ENCODE measurements around the gene SIN3B.

Gene SIN3B

GRCh38 chr19:16861834-16862233 lies 32.6 kb downstream of the SIN3B start:
- Mint-ChIP-seq H3K4me3 (no peak overlapping the region), H3K27ac (peak overlapping the region; percentile 38), H3K4me1 (peaks cover 8% of the 10 kb centered on the region), H3K27me3 (ENCODE audit: low read depth, poor library complexity) (no peaks in the 10 kb centered on the region), H3K9me3 (no peaks in the 10 kb centered on the region), H3K36me3 (ENCODE audit: low read depth) (peaks cover 51% of the 10 kb centered on the region)
- TF ChIP-seq CTCF (IDR thresholded peaks at IDR 0.05), result no peak
- DNase-seq, result no peak

DNA sequence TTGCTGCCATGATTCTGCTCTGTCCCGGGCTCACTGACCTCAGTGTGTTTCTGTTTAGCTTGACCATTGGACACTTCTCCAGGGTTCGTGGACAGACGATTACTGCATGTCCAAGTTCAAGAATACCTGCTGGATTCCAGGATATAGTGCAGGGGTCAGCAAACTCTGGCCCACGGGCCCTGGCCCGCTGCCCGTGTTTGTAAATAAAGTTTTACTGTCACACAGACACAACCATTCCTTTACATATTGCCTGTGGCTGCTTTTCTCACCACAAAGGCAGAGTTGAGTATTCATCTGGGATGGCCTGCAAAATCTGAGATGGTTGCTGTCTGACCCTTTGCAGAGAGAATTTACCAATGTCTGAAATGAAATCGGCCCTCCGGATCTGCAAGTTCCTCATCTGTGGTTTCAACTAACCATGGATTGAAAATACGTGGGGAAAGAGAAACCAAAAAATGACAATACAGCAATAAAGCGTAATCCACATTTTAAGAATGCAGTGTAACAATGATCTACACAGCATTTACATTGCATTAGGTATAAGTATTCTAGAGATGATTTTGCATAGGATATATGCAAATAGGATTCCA lies 33.7 kb downstream of the SIN3B start:
- H3K9me3 Mint-ChIP-seq, result no peaks in the 10 kb centered on the region
- TF ChIP-seq CTCF (IDR thresholded peaks at IDR 0.05), result no peak
- H3K27ac Mint-ChIP-seq, result no peak overlapping the region
- DNase-seq, result no peak
- no peaks in the 10 kb centered on the region for H3K27me3 Mint-ChIP-seq (ENCODE audit: low read depth, poor library complexity)
- peaks cover 51% of the 10 kb centered on the region for H3K36me3 Mint-ChIP-seq (ENCODE audit: low read depth)
- H3K4me1 Mint-ChIP-seq, result peaks cover 8% of the 10 kb centered on the region
- no peak overlapping the region for H3K4me3 Mint-ChIP-seq

DNA sequence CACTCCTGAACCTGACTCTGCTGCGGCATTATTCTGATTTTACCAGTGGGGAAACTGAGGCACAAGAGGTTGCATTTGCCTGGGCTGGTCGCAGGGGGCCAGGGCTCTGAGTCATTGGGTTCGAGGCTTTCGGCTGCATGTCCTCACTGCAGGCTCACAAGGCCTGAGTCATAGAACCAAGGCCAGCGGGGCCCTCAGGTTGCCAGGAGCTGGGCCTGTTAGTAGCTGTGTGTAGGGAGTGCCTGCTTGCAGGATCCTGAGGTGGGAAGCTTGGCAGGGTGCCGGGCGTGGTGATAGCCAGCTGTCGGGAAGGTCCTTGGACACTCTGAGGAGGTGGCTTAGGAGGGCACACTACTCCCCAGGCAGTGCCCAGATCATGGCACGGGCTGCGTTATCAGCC lies 38.0 kb downstream of the SIN3B start:
- no peaks in the 10 kb centered on the region for H3K4me1 Mint-ChIP-seq
- no peaks in the 10 kb centered on the region for H3K9me3 Mint-ChIP-seq
- H3K27me3 Mint-ChIP-seq (ENCODE audit: low read depth, poor library complexity), result no peaks in the 10 kb centered on the region
- H3K4me3 Mint-ChIP-seq, result no peak overlapping the region
- TF ChIP-seq CTCF (IDR thresholded peaks at IDR 0.05), result no peak
- no peak overlapping the region for H3K27ac Mint-ChIP-seq
- H3K36me3 Mint-ChIP-seq (ENCODE audit: low read depth), result peaks cover 49% of the 10 kb centered on the region
- no peak for DNase-seq

DNA sequence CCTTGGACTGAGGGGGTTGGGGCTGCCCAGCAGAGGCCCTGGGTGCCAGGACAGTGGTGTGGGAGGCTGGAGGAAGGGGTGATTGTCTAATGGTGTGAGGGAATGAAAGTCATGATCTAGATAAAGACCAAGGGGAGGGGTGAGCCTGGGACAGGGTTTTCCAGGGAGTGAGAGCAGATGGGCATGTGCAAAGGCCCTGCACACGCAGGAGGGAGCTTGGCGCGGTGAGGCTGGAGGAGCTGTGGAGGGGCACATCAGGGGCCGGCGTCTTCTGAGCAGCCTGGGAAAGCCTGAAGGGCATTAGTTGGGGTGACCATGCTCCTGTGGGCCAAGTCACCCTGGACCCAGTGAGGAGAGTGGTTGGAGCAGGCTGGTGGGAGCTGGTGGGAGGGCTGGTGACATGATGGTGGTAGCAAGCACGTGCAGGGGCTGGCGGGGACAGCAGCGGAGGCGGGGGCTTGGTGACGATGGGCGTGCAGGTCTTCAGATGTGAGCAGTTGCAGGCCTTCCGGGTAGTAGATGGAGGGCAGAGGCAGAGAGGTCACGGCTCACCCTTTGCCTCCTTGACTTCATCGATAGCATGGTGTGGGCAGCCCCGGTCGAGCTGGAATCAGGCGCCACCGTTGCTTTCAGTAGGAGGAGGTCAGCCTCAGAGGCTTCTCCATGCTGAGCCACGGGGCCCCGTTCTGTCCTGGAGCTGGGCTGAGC lies 39.4 kb downstream of the SIN3B start:
- H3K27me3 Mint-ChIP-seq (ENCODE audit: low read depth, poor library complexity), result no peaks in the 10 kb centered on the region
- TF ChIP-seq CTCF (IDR thresholded peaks at IDR 0.05), result no peak
- no peak overlapping the region for H3K4me3 Mint-ChIP-seq
- H3K27ac Mint-ChIP-seq, result peak overlapping the region; percentile 83
- no peaks in the 10 kb centered on the region for H3K9me3 Mint-ChIP-seq
- no peak for DNase-seq
- H3K4me1 Mint-ChIP-seq, result no peaks in the 10 kb centered on the region
- peaks cover 49% of the 10 kb centered on the region for H3K36me3 Mint-ChIP-seq (ENCODE audit: low read depth)

- no peak overlapping the region for H3K27ac Mint-ChIP-seq
- peaks cover 49% of the 10 kb centered on the region for H3K36me3 Mint-ChIP-seq (ENCODE audit: low read depth)
These were observed 40.3 kb downstream of the SIN3B start for GRCh38 chr19:16869331-16869972.

More at GRCh38 chr19:16869331-16869972, 40.3 kb downstream of the SIN3B start:
- no peak for DNase-seq
- no peak overlapping the region for H3K4me3 Mint-ChIP-seq
- peaks cover 5% of the 10 kb centered on the region for H3K4me1 Mint-ChIP-seq
- no peak for TF ChIP-seq CTCF (IDR thresholded peaks at IDR 0.05)
- H3K9me3 Mint-ChIP-seq, result peaks cover 4% of the 10 kb centered on the region
- H3K27me3 Mint-ChIP-seq (ENCODE audit: low read depth, poor library complexity), result no peaks in the 10 kb centered on the region
